ENCODE data around the gene EVPLL.
"Not testable (repeated sequence)": the region's sequence is repeated elsewhere in the genome, so short reads cannot be mapped to it uniquely, and the experiment has no call there.

EVPLL gene

GRCh38 chr17:18425593-18425992, 48.0 kb downstream of the EVPLL start:
- DNase-seq (ENCODE audit: low read depth), result not testable (repeated sequence)

DNA sequence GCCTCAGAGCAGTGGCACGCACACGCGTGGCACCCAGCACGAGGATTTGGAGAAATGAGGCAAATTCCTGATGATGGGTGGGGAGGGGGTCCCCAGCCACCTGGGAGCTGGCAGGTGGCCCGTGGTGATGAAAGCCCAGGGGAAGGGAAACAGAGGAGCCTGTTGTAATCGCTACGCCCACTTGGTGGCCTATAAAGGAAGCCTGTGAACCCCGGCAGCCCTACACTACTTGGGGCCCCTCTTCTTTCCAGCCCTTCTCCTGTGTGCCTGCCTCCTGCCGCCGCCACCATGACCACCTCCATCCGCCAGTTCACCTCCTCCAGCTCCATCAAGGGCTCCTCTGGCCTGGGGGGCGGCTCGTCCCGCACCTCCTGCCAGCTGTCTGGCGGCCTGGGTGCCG, 49.1 kb downstream of the EVPLL start:
- DNase-seq (ENCODE audit: low read depth), result not testable (repeated sequence)

GRCh38 chr17:18432206-18432605, 54.6 kb downstream of the EVPLL start:
- DNase-seq (ENCODE audit: low read depth), result not testable (repeated sequence)

Measured in stimulated activated CD8-positive, alpha-beta memory T cell treated with anti-CD3 and anti-CD28 coated beads, Interleukin-15, amount 100 ng/mL, for 24 hours (primary cell).